Stimulated activated CD8-positive, alpha-beta memory T cell treated with anti-CD3 and anti-CD28 coated beads, Interleukin-15, amount 100 ng/mL, for 24 hours (primary cell): ENCODE data around the gene UBXN2A.

Experiments used
- DNase-seq: peaks from one replicate; pipeline ENCODE4 v3.0.0-alpha.2; 2020; ENCODE audit warnings: low read depth

The UBXN2A gene

DNA sequence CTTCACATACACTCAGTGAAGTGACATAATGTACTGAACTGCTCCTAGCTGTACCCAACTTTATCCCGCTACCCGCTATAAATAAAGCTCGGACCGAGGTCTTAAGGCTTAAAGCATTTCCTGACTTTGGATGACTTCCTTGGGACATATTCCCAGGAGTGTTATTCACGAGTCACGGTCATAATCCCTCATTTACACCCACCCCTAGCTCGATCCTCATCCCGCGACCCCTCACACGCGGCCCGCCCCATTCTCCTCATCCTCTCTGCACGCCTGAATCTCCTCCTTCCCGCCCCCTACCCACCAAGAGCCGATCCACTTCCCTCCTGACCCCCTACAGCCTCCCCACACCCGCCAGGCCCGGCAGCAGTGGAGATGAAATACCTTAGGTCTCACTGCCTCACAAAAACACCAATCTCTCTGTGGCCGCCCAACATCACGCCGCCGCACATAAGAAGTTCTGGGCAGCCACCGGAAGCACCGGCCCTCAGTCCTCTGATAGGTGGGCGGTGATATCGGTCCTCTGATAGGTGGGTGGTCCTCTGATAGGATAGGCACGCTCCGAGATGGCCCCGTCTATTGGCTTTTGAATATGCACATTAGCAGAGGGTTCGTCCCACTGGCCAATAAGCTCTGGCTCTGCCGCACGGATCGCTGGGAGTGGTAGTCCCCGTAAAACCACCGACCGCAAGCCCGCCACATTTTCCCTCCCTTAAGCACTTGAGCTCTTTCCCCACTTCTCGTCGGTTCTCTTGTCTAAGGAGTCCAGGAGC, 106.9 kb downstream of the UBXN2A start, which contains the start of gene WDCP:
Gene WDCP (minus strand): TSS at position 462 of the 773 bp plus-strand sequence. CDS start 7,897 bp downstream, outside the sequence.
- DNase-seq, result peak; percentile 67

DNA sequence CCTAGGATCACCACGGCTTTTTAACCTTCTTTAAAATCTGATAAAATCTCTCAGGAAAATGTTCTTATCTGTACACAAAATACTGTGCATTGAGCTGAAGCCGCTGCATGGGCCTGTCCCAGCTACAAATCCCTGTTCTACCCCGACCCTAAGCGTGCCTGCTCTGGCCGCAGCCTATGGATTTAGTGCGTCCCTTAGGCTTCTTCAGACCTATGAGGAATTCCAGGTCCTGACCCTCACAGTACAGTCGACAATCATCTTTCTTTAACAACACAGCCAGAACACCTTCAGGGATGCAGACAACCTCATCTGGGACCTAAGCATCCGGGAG, 107.4 kb downstream of the UBXN2A start:
- DNase-seq, result no peak

DNA sequence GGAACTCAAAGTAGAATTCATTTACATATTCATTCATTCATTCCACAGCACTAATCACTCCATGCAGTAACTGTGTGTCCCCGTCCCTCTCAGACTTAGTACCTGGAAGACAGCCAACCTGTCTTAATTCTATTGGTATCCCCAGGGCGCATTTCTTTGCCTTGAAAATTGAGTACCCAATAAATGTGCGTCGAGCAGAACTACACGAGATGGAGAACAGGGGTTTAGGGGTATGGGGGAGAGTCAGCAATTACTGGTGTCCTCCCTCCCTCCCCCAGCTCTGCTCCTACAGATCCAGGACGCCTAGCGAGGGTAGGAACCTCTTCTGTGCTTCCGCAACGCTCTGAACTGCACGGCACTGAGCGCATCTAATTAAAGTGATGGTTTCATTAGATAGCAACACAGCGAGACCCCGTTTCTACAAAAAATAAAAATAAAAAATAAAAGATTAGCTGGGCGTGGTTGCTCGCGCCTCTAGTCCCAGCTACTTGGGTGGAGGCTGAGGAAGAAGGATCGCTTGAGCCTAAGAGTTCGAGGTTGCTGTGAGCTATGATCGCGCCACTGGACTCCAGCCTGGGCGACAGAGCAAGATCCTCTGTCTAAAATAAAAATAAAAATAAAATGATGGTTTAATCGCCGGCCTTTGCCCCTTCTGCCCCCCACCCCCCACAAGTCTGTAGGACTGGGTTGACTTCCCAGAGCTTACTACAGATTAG, 108.7 kb downstream of the UBXN2A start:
- no peak for DNase-seq

DNA sequence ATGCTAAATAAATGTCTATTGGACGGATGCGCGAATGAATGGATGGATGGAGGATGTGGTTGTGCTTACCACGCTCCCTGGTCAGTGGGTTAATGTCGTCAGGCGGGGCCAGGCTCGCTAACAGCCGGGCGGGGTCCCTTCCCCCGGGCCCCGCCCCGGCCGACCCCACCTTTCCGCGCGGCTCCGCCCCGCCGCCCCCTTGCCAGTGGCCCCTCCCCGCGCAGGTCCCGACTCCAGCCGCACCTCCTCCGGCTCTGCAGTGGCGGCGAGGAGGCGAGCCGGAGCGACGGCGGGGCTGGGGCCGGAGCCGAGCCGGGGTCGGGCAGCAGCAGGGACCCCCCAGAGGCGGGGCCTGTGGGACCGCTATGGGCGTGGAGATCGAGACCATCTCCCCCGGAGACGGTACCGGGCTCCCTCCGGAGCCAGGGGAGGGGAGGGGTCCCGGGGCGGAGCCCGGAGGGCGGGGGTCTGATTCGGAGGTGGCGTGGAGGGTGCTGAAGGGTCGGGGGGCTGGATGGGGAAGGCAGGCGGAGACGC, 109.3 kb downstream of the UBXN2A start, which contains the start of gene FKBP1B:
Gene FKBP1B (plus strand): TSS at position 257 of the 537 bp plus-strand sequence. CDS start 109 bp downstream, at position 366.
- no peak for DNase-seq

DNA sequence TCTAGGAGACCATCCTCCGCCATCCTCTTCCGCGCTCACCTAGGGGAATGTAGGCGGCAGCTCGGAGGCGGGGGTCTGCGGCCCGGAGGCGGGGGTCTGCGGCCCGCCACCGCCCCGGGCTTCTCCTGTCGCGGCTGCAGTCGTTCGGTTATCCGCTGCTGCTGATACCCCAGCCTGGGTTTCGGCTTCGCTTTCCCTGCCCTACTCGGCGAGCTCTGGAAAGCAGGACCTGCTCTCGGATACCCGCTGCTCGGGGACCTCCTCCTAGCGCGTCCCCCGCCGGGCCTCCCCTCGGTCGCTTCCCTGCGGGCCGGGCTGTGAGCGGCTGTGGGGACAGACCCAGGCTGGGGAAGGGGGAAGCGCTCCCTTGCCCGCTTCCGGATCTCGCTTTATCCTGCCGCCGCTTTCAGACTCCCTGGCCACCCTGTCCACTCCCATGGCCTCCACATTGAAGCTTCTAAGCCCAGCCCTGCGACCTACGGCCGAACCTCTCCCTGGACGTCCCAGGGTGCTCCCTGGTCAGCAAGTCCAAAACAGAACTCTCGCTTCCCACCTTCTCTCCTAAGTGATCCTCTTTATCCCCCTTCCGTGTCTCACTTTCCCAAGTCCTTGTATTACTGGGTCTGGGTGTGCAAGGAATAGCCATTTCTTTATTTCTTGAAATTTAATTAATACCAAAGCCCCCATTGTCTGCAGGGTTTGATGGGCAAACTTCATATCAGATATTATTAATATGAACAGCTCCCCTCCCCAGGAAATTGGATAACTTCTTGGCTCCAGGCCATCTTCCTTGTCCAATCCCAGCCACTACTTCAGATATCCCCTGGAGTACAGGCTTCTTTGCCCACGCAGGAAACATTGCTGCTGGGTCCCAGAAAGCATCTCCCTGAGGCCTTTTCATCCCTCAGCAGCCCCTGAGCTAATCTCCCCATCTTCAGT, 110.0 kb downstream of the UBXN2A start:
- no peak for DNase-seq

DNA sequence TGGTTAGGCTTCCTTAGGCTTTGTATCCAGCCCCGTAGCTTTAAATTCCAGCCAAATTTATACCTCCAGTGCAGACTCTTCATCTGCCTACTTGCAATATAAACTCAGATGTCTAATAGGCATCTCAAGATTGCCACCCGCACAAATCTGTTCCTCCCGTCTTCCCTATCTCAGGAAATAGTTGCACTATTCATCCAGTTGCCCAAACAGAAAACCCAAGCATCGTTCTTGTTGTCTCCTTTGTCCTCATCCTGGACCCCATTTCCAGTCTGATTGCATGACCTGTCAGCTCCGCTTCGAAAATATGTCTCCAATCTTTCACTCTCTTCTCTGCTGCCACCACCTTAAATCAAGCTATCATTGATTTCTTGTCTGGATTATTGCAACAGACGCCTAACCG, 111.6 kb downstream of the UBXN2A start:
- DNase-seq, result no peak

DNA sequence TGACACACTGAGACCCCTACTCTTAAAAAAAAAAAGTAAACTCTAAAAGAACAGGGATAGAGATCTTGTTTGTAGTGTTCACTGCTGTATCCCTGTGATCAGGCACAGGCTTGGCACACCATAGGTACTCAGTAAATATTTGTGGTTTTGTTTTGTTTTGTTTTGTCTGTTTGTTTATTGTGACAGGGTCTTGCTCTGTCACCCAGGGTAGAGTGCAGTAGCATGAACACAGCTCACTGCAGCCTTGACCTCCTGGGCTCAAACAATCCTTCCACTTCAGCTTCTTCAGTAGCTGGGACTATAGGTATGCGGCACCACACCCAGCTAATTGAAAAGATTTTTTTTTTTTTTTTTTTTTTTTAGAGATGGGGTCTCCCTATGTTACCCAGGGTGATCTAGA, 112.7 kb downstream of the UBXN2A start:
- no peak for DNase-seq
